Activated CD4-positive, CD25-positive, alpha-beta regulatory T cell treated with anti-CD3 and anti-CD28 coated beads, Interleukin-2, amount 50 U/mL, for 72 hours (primary cell): ENCODE measurements around the gene HOXB1.

ENCODE experiments used
- DNase-seq: peaks from one replicate; pipeline ENCODE4 v3.0.0; 2021

HOXB1 gene

GRCh38 chr17:48567209-48567608 is 36.4 kb upstream of the HOXB1 start:
- no peak for DNase-seq

- DNase-seq = no peak
Measured at GRCh38 chr17:48566717-48567116, 35.9 kb upstream of the HOXB1 start.

GRCh38 chr17:48565925-48566710 is 35.3 kb upstream of the HOXB1 start:
- no peak for DNase-seq

DNA sequence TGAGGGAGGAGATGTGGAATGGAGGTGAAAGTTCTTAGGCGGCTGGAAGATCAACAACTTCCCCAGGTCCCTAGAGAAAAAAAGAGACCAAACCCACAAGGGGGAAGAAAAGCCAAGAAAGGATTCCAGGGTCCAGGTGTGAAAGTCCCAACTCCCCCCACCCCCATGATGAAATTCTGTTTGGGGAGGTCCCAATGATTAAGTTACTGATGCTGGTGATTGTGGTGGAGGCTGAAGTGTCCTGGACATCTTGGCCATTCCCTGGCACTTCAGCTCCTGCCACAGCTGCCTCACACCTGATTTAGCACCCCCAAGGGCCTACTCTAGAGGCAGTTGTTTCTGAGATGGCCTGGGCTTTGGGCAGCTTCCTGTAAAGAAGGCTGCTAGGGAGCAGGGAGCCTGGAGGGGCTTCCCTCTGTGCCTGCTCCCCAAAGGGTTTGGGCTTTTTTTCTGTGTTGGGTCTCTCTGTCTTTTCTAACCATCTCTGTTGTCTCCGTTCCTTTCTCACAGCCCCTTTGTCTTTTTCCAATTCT is 34.3 kb upstream of the HOXB1 start:
- no peak for DNase-seq

DNA sequence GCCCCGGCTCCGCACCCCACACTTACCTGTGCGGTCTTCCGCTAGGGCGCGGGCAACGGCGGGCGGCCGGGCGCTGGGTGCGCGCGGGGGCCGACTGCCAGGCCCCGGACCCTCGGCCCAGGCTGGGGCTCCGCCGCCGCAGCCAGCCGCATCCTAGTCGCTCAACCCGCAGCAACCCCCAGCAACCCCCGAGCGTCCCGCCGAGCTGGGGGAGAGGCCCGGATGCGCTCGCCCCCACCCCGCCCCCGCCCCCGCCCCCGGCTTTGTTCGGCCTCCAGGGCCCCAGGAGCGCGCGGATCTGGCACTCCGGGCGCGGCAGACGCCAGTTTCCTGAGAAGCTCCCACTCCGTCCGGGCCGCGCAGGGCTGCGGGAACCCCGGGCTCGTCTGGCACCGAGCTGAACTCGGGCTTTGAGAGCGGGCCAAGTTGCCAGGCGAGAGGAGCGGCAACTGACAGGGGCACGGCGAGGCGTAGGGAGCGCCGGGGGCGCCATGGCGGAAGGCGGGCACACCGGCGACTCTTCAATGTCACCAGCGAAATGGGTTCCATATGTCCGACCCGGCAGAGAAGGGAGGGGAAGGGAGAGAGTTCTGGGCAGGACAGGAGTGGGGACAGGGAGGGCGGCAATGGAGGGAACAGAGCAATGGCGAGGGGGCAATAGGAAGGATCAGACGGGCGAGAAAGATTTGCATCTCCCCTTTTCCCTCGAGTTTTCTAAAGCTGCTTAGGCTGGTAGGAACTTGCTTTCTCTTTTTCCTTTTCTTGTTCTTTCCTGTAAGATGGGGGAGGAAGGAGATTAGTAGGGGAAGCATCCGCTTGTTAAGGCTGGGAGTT is 33.6 kb upstream of the HOXB1 start:
- no peak for DNase-seq

- no peak for DNase-seq
Measured at GRCh38 chr17:48563867-48564187, 33.0 kb upstream of the HOXB1 start.

GRCh38 chr17:48563385-48563838 is 32.6 kb upstream of the HOXB1 start:
- no peak for DNase-seq

DNA sequence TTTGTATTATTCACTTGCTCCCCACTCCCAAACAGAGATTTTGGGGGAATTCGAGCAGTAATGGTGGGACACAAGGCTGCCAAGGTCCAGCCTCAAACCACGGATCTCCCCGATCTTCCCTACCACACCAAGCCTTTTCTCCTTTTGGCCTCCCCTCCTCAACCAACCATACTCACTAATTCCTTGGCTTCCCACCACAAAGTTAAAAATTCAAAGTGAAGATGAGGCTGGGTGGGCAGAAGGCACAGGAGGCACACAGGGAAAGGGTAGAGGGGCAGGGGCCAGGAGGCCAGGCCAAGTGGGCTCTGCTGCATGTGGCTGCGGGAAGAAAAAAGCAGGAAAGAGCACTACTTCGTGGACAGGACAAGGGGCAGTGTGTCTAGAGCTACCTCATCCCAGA is 32.1 kb upstream of the HOXB1 start:
- no peak for DNase-seq

DNA sequence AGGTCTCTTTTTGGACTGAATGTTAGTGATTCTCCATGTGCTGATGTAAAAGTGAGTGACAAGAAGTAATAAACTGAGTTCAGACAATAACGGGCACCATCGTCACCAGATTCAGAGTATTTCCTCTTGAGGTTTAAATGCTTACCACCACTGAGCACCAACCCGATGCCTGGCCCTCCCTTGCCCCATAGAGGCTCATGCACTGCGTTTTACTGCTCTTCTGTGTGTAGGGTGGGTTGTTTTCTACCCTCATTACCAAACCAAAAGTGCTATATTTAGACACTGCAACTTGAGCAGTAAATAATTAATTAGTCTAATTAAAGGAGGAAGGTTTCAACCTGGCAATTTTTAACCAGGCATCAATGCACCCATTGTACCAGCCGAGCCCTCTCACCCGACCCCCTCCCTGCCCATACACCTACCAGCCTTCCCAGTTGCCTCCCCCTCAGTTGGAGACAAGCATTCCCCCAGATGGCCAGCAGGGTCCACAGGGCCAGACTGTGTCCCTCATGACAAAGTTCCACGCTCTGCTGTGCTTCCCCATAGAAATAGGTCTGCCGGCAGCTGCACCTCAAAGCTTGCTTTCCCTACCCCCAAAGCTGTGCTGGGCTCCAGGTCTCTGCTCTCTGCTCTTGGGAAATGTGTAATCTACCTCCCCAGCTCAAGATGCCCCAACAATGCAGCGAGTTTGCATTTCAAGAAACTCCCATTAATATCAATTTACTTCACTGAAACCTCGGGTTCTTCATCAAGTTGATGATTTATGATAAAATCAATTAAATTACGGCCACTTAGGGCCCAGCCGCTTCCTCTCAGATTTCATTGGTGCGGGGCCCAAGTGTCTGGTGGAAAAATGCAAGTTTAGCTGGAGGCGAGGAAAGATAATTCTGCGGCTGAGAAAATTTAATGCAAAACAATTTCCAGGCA is 31.3 kb upstream of the HOXB1 start:
- no peak for DNase-seq

DNA sequence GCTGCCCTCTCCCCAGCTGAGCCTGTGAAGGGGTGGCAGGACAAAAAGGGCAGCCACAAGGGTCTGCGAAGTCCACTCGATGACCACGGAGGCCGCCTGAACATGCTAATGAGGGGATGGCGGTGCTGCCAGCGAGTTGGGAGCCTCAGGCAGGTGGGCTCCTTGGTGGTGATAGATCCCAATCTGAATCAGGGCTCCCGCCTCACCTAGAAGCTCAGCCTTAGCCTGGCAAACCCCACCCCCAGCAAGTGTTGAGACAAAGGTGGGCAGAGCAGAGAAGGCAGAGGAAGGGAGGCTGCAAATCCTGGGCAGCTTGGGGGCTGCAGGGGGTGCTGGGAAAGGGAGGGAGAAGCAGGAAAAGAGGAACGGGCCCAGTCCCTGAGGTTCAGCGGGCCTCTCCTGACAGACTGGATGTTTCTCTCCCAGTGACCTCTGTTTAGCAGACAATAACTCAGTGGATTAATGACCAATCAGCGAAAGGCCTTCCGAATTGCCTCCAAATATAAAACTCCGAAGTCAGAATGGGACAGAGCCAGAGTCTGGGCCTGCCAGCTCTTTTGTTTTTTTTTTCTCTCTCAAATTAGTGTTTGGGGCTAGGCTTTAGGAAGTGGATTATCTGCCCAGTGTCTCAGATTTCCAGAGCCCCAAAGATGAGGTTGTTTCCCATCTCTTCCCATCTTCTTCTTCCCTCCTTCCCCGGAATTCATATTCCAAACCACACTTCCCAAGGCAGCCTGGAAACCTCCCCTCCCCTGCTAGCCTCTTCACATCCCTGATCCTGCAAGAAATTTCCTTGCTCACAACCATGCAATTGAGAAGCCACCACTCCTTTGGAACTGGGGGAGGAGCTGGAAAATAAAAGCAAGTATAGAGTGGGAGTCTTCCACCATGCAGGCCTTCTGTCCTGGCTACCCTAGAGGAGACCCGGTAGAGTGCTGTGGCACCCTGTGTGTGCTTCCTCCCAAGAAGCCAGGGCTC is 29.3 kb upstream of the HOXB1 start:
- DNase-seq = no peak

GRCh38 chr17:48559122-48559839 is 28.5 kb upstream of the HOXB1 start:
- DNase-seq = no peak

DNA sequence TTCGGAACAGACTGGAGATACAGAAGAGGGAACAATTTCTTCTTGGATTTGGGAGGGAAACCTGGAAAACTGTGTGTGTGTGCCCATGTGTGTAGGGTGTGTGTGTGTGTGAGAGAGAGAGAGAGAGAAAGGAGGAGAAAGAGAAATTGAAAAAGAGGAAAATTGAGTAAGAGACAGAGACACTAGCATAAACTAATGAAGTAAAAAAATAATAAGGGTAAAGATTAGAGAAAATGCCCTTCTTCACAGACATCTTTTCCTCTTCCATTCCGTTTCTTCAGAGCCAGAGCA is 28.0 kb upstream of the HOXB1 start:
- DNase-seq = no peak

DNA sequence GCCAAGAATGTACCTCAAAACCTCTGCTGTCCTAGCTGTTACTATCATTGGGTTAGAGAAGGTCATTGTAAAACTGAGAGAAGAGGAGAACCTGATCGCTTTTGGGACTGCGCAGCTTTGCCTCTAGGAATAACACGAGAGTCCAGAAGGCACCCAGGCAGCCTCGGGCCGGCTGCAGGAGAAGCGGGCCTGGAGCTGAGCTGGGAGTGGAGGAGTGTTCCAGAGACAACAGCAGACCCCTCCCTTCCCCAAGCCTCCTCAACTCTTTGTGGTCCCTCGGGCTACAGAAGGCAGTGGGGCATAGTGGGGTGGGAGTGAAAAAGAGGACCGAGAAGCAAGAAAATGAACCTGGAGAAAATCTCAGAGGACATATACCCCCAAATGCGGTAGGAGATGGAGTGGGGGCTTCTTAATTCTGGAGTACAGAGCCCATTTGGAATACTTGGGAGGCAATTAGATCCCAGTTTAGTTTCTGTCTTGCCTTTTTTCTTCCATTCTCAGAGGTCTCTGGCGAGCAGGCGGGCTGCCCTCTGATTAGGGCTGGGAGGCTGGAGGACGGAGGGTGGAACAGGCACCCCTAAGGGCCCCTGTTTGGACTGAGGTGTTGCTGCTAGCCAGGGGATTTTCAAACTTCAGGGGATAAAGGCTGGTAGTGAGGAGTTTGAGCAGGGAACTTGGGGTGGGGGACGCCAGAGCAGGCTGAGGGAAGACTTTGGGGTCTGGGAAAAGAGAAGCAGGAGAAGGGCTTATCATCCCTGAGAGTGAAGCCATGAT is 27.4 kb upstream of the HOXB1 start:
- DNase-seq = no peak

GRCh38 chr17:48556576-48557401 is 26.0 kb upstream of the HOXB1 start:
- DNase-seq = no peak

DNA sequence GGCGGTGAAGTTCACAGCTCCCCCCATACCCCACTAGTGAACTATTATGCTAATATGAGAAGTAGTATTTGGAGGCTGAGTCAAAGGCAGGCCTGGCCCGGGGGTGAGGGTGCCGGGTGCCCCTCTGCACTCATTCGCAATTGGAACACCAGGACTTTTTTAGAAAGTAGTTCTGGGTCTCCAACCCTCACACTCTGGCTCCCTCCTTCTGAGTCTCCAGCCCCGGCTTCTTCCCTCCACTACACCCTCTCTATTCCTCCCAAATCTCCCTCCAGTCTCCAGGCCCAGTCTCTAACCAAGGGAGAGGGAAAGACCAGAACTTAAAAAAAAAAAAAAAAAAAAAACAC is 25.4 kb upstream of the HOXB1 start:
- DNase-seq = no peak

DNA sequence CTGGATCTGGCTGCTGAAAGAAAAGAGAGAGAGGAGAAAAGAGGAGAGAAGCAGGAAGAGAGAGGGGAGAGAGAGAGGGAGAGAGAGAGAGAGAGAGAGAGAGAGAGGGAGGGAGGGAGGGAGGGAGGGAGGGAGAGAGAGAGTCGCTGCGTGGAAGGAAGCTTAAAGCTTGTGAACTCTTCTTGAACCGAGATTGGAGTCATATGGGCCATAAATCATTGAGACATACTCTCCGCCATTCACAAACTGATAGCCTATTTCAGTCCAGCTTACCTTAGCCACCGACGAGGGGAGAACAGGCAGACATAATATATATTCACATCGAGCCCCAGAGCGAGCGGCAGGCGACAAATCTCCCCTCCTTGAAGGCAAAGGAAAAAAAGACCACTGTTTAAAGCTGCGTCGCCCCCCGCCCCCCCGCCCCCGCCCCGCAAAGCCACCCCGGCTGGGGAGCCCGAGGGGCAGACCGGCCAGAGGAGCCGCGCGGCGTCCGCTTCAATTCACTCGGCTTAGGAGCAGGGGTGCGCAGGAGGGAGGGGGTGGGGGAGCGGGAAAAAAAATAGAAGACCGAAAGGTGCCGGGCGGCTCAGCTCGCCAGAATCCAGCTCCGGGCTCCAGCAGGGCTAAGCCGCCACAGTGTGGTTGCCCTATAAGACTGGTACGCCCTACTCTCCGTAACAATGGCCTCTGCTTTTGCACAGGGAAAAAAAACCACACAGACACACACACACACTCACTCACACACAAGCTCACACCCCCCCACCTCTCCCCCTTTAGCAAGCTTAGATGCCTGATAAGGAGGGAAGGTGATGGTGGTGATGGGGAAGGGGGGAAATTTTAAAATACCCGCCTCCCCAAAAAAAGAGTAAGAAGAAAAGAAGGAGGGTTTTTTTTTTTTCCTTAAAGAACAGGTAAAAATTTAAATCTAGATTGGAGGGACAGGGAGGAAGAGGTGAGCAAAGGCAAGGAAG is 24.7 kb upstream of the HOXB1 start:
- DNase-seq = no peak

GRCh38 chr17:48554412-48555257 is 23.8 kb upstream of the HOXB1 start:
- DNase-seq = no peak
